ENCODE data around the gene ARHGEF37.

Gene ARHGEF37

DNA sequence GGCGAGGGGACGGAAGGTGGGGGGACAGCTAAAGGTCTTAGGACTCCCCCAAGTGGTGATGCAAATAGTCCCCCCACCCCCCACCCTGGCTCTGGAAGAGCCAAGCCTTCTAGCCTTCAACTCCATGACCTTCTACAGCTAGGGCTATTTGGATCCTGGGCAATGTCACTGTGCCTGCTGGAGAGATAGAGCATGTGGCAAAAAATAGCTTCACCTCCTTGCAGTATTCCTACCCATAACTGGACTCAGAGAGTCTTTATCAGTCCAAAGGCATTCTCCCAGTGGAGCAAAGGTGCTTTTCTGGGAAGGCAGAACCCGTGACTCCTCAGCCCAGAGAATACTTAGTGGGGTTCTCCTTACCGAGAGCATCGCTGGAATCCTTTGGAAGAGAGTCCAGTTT, 100.0 kb downstream of the ARHGEF37 start:
- DNase-seq = no peak

GRCh38 chr5:149681922-149682321, 100.6 kb downstream of the ARHGEF37 start:
- DNase-seq = no peak

DNA sequence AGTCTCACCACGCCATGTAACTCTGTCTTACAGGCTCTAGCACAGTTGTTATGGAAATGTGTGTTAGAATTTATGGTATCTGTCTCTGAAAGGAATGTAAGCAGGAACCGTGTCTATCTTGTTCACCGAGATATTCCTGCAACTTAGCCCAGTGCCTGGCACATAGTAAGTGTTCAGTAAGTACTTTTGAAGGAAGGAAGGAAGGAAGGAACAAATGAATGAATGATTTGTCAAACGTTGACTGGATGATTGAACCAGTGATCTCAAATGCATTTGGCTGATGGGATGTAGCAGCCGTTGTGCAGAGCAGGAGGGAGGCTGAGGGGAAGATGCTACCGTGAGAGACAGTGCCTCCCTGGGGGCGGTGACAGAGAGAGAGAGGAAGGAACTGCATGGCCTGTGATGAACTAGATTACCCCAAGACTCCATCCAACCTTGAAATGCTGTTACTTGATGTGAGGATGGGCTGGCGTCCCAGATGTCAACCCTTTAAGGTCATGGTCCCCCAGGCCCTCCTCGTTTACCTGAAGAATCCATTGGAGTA, 101.3 kb downstream of the ARHGEF37 start:
- DNase-seq = no peak

DNA sequence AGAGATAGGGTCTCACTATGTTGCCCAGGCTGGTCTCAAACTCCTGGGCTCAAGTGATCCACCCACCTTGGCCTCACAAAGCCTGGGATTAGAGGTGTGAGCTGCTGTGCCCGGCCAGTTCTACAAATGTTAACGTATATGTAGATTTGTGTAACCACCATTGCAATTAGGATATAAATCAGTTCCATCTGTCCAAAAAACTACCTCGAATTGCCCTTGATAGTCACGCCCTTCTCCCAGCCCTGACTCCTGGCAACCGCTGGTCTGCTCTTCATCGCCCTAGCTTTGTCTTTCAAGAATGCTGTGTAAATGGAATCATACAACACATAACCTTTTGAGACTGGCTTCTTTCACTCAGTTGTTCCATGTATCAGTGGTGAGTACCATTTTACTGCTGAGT, 102.7 kb downstream of the ARHGEF37 start:
- DNase-seq = no peak

- DNase-seq = no peak
These were observed 103.1 kb downstream of the ARHGEF37 start for GRCh38 chr5:149684371-149684770.
